B cell (primary cell): Measurements from ENCODE around the gene GLIS2. TPM values are rescaled to one million over a fixed set of nuclear protein-coding genes. Genes with fewer than 3 reads are reported as not detected.

Experiments used
- ATAC-seq: fragments of 200-7000 bp; cut with Tn5 transposase; one replicate; pipeline ENCODE4 v1.10.0; 2021; ENCODE audit warnings: low read depth, mild to moderate bottlenecking, moderate number of reproducible peaks, moderate library complexity
- CTCF ChIA-PET: fragments of 350-600 bp; sonication (Branson Sonifier 250); formaldehyde crosslinking; loops from one replicate; lab custom pipeline; 2021; ENCODE audit warnings: antibody characterized with exemption, inconsistent platforms; lab: Charles Lee
- POLR2A ChIA-PET: fragments of 350-600 bp; sonication (Branson Sonifier 250); formaldehyde crosslinking; loops from one replicate; lab custom pipeline; 2021; ENCODE audit warnings: antibody characterized with exemption; lab: Charles Lee
- DNase-seq: peaks from one replicate; pipeline ENCODE4 v3.0.0; 2013
- H2AFZ ChIP-seq: 2 replicates; pipeline ENCODE4 v1.6.1; 2012; ENCODE audit warnings: mild to moderate bottlenecking, low read depth, low read length; ENCODE audit not compliant: insufficient read depth, poor library complexity, severe bottlenecking
- H3K27ac ChIP-seq, 2 donors: 1 replicate in 1 of 2; 2 replicates in 1 of 2; pipeline ENCODE4 v1.5.1; 2012 to 2013; ENCODE audit warnings: low read length in 2 of 2, mild to moderate bottlenecking in 2 of 2, moderate library complexity in 1 of 2
- H3K27me3 ChIP-seq, 4 experiments: fragments of 200-600 bp in 1 of 4; sonication (generic) in 1 of 4; replicated peaks in 1 of 4; 1 replicate in 2 of 4; 2 replicates in 2 of 4; pipeline versions ENCODE4 v1.6.1 to v1.7.0; 2013 to 2016; ENCODE audit warnings: low read length in 3 of 4, mild to moderate bottlenecking in 2 of 4, mixed read lengths in 1 of 4, moderate library complexity in 1 of 4; ENCODE audit not compliant: insufficient read depth in 4 of 4, control insufficient read depth in 3 of 4; ENCODE audit errors: control extremely low read depth in 1 of 4
- H3K36me3 ChIP-seq, 2 experiments: replicated peaks in 1 of 2; 1 replicate in 1 of 2; 2 replicates in 1 of 2; pipeline versions ENCODE4 v1.6.1 to v1.7.1; 2013; ENCODE audit warnings: low read length in 1 of 2; ENCODE audit not compliant: insufficient read depth in 2 of 2, control insufficient read depth in 1 of 2; ENCODE audit errors: control extremely low read depth in 1 of 2, extremely low read depth in 1 of 2
- H3K4me1 ChIP-seq, 2 donors: fragments of 200-600 bp in 1 of 2; sonication (generic) in 1 of 2; 1 replicate in 1 of 2; 2 replicates in 1 of 2; pipeline versions ENCODE4 v1.5.1 to v1.6.1; 2013 to 2017; ENCODE audit warnings: low read length in 2 of 2; ENCODE audit not compliant: control insufficient read depth in 2 of 2, insufficient read depth in 2 of 2
- H3K4me2 ChIP-seq: replicated peaks from 2 replicates; pipeline ENCODE3; 2012; ENCODE audit warnings: mild to moderate bottlenecking, low read depth, low read length; ENCODE audit not compliant: poor library complexity, severe bottlenecking
- H3K4me3 ChIP-seq, 5 experiments: fragments of 200-600 bp in 1 of 5; sonication (generic) in 1 of 5; 1 replicate in 3 of 5; 2 replicates in 2 of 5; pipeline versions ENCODE4 v1.5.1 to v1.7.0; 2011 to 2016; ENCODE audit warnings: low read length in 4 of 5, mild to moderate bottlenecking in 4 of 5, low read depth in 2 of 5, control low read depth in 1 of 5, moderate library complexity in 1 of 5; ENCODE audit not compliant: insufficient read depth in 1 of 5; ENCODE audit errors: control extremely low read depth in 1 of 5, extremely low read depth in 1 of 5
- H3K79me2 ChIP-seq: fragments of 200-600 bp; sonication (generic); one replicate; pipeline ENCODE4 v1.6.0; 2016; ENCODE audit warnings: low read length; ENCODE audit not compliant: control insufficient read depth, insufficient read depth
- H3K9ac ChIP-seq: fragments of 200-600 bp; sonication (generic); 2 replicates; pipeline ENCODE4 v1.6.1; 2017; ENCODE audit warnings: mild to moderate bottlenecking, low read length, moderate library complexity
- H3K9me3 ChIP-seq, 3 donors: one replicate each; pipeline versions ENCODE4 v1.6.1 to v1.7.1; 2013; ENCODE audit warnings: low read length in 2 of 3; ENCODE audit not compliant: control insufficient read depth in 2 of 3, insufficient read depth in 1 of 3; ENCODE audit errors: control extremely low read depth in 1 of 3
- H4K20me1 ChIP-seq: 2 replicates; pipeline ENCODE4 v1.6.0; 2012; ENCODE audit warnings: mild to moderate bottlenecking, low read length; ENCODE audit not compliant: insufficient read depth, control insufficient read depth, poor library complexity, severe bottlenecking
- H3K27ac Mint-ChIP-seq: one replicate; pipeline ENCODE4 v1.8.0; 2021; ENCODE audit warnings: mixed read lengths
- H3K27me3 Mint-ChIP-seq: one replicate; pipeline ENCODE4 v1.8.0; 2021; ENCODE audit warnings: mixed read lengths
- H3K4me1 Mint-ChIP-seq: one replicate; pipeline ENCODE4 v1.8.0; 2021; ENCODE audit warnings: mixed read lengths
- H3K4me3 Mint-ChIP-seq: one replicate; pipeline ENCODE4 v1.8.0; 2021; ENCODE audit warnings: mixed read lengths
- H3K9me3 Mint-ChIP-seq: one replicate; pipeline ENCODE4 v1.8.0; 2022; ENCODE audit warnings: mixed read lengths; ENCODE audit not compliant: insufficient read depth
- CTCF ChIP-seq: fragments of 200-600 bp; IDR thresholded peaks from one replicate; pipeline ENCODE4 v1.8.0; 2022; ENCODE audit warnings: antibody characterized with exemption, mild to moderate bottlenecking
- EZH2 ChIP-seq: IDR thresholded peaks from 2 replicates; pipeline ENCODE4 v1.6.1; 2012; ENCODE audit warnings: borderline replicate concordance, low read depth, mild to moderate bottlenecking, moderate library complexity, low read length; ENCODE audit not compliant: insufficient read depth, poor library complexity, severe bottlenecking
- WGBS: methylation state at CpG from one replicate; pipeline ENCODE4 v1.1.5; 2013; ENCODE audit warnings: missing lambda C conversion rate; ENCODE audit not compliant: insufficient coverage; 5-methylcytosine and 5-hydroxymethylcytosine counted together
- intact Hi-C: fragments of 100-400 bp; cut with micrococcal nuclease; formaldehyde crosslinking; loops from one replicate; pipeline ENCODE4 v1.10.0; 2022
- polyA plus RNA-seq: library from polyadenylated mRNA; depleted of rRNA; stranded (reverse); fragments of >200 nt; gene quantifications from 2 replicates; pipeline ENCODE4 v1.2.3, GENCODE V29; 2012
- total RNA-seq, 2 donors: library from RNA; stranded (reverse); fragments of 120-200 nt in 1 of 2; gene quantifications; 1 replicate in 1 of 2; 2 replicates in 1 of 2; pipeline versions ENCODE4 v1.2.3 to v1.2.4, GENCODE V29; 2013 to 2022

Gene GLIS2
- total and polyA plus RNA-seq, 2 donors (not counting 1 experiment from before 2014, with no cell fraction given), result not detected

GRCh38 chr16:4362476-4363135, 46.7 kb downstream of the GLIS2 start:
- Mint-ChIP-seq H3K4me1 (peaks cover 26% of the 10 kb centered on the region), H3K9me3 (no peaks in the 10 kb centered on the region), H3K27me3 (no peaks in the 10 kb centered on the region), H3K27ac (no peak overlapping the region), H3K4me3 (peak overlapping the region; percentile 42)
- H3K9me3 ChIP-seq, result peaks cover 0 to 3% (median 0%) of the 10 kb centered on the region in 3 donors
- no peak for TF ChIP-seq CTCF
- no peak for TF ChIP-seq EZH2
- peaks cover 6 to 42% of the 10 kb centered on the region in 2 donors for H3K4me1 ChIP-seq
- H3K9ac ChIP-seq, result no peak overlapping the region
- peaks cover 5 to 82% of the 10 kb centered on the region in 2 experiments for H3K36me3 ChIP-seq
- DNase-seq, result no peak
- no peaks in the 10 kb centered on the region for H3K27me3 ChIP-seq
- H3K27ac ChIP-seq, result no peak overlapping the region
- no peak overlapping the region for H3K4me3 ChIP-seq
- peaks cover 4% of the 10 kb centered on the region for H3K79me2 ChIP-seq
- H2AFZ ChIP-seq, result no peak overlapping the region
- peaks cover 63% of the 10 kb centered on the region for H4K20me1 ChIP-seq
- intact Hi-C loops, result no loop called here
- no peak overlapping the region for H3K4me2 ChIP-seq
- no peak for ATAC-seq
- CTCF ChIA-PET, result interaction anchor here (0.5 to 5.6 kb wide), 2 partner anchors 40 to 61 kb away, joined by 3 to 112 read pairs; no protein-coding TSS in a partner anchor
- POLR2A ChIA-PET, result interaction anchor here (0.6 kb wide), 1 partner anchor 52 kb away, joined by 3 read pairs; no protein-coding TSS in a partner anchor
- 90% methylated on average over 18 of the region's 19 CpGs for WGBS
